BJ (cell line): Measurements from ENCODE around the gene CIZ1. TPM values are rescaled to one million over a fixed set of nuclear protein-coding genes. Genes with fewer than 3 reads are reported as not detected.

ENCODE experiments used
- CTCF ChIA-PET: fragments of 350-600 bp; formaldehyde crosslinking; extraction: SDS; loops from one replicate; lab custom pipeline; 2021; ENCODE audit warnings: antibody characterized with exemption, inconsistent platforms; lab: Yijun Ruan, JAX
- POLR2A ChIA-PET: fragments of 300-600 bp; sonication (Branson Sonifier 250); formaldehyde crosslinking; extraction: SDS; loops from one replicate; lab custom pipeline; 2021; ENCODE audit warnings: antibody characterized with exemption; lab: Charles Lee
- DNase-seq: peaks from one replicate; pipeline ENCODE4 v3.0.0-alpha.2; 2011; ENCODE audit warnings: low read depth
- H3K27me3 ChIP-seq: 2 replicates; pipeline ENCODE4 v1.6.0; 2011; ENCODE audit warnings: low read length; ENCODE audit not compliant: control insufficient read depth, insufficient read depth
- H3K36me3 ChIP-seq: 2 replicates; pipeline ENCODE4 v1.5.1; 2011; ENCODE audit warnings: low read length; ENCODE audit not compliant: control insufficient read depth, insufficient read depth
- H3K4me3 ChIP-seq: 2 replicates; pipeline ENCODE4 v1.5.1; 2011; ENCODE audit warnings: low read depth, mild to moderate bottlenecking, control low read depth, low read length
- CTCF ChIP-seq: IDR thresholded peaks from 2 replicates; pipeline ENCODE4 v1.5.1; 2011; ENCODE audit warnings: low read depth, mild to moderate bottlenecking, control low read depth, inconsistent platforms, low read length, moderate library complexity; ENCODE audit not compliant: insufficient read depth
- polyA plus RNA-seq: library from polyadenylated mRNA; depleted of rRNA; stranded (reverse); fragments of >200 nt; gene quantifications from 2 replicates; pipeline ENCODE4 v1.2.3, GENCODE V29; 2011

CIZ1 gene
- polyA plus RNA-seq, 1 experiment = 36.0 TPM

- DNase-seq = no peak
- H3K36me3 ChIP-seq = no peaks in the 10 kb centered on the region
- POLR2A ChIA-PET = no interaction called here
Observed at GRCh38 chr9:128206484-128206883, 15.1 kb upstream of the CIZ1 start.

GRCh38 chr9:128205296-128205944 lies 14.0 kb upstream of the CIZ1 start:
- ChIA-PET CTCF (interaction anchor here (1.1 kb wide), 1 partner anchor 48 kb away, joined by 3 read pairs; no protein-coding TSS in a partner anchor), POLR2A (no interaction called here)
- TF ChIP-seq CTCF = no peak
- DNase-seq = no peak
- Histone ChIP-seq H3K27me3 (no peaks in the 10 kb centered on the region), H3K36me3 (no peaks in the 10 kb centered on the region), H3K4me3 (no peak overlapping the region)

More at GRCh38 chr9:128206484-128206883, 15.1 kb upstream of the CIZ1 start:
- Histone ChIP-seq H3K4me3 (no peak overlapping the region), H3K27me3 (no peaks in the 10 kb centered on the region)
- CTCF ChIA-PET = interaction anchor here (0.8 to 1.3 kb wide), 2 partner anchors 14 to 16 kb away, joined by 3 read pairs; partner anchors contain the start of gene CIZ1
- no peak for TF ChIP-seq CTCF

- no peak for TF ChIP-seq CTCF
- Histone ChIP-seq H3K36me3 (no peaks in the 10 kb centered on the region), H3K27me3 (no peaks in the 10 kb centered on the region), H3K4me3 (peak overlapping the region; percentile 61; the same call in 1 of the 2 replicates)
- ChIA-PET CTCF (interaction anchor here (1.1 to 2.0 kb wide), 2 partner anchors 10 to 49 kb away, joined by 3 to 5 read pairs; no protein-coding TSS in a partner anchor), POLR2A (no interaction called here)
- no peak for DNase-seq
Observed at GRCh38 chr9:128204858-128205257, 13.5 kb upstream of the CIZ1 start.

- TF ChIP-seq CTCF = no peak
- no peak for DNase-seq
- Histone ChIP-seq H3K36me3 (no peaks in the 10 kb centered on the region), H3K4me3 (peak overlapping the region; percentile 61), H3K27me3 (no peaks in the 10 kb centered on the region)
- CTCF ChIA-PET = interaction anchor here (0.7 to 2.0 kb wide), 10 partner anchors 8 to 65 kb away, joined by 3 to 10 read pairs (median 4); no protein-coding TSS in a partner anchor
- POLR2A ChIA-PET = no interaction called here
Observed at GRCh38 chr9:128203707-128204551, 12.6 kb upstream of the CIZ1 start.
